ENCODE results near the gene SHOX.
"Not testable (repeated sequence)": the region's sequence is repeated elsewhere in the genome, so short reads cannot be mapped to it uniquely, and the experiment has no call there.

- not testable (repeated sequence) for TF ChIP-seq CTCF (conservative IDR thresholded peaks at IDR 0.05 in 1 of 2, IDR thresholded peaks at IDR 0.05 in 1 of 2; ENCODE audit: low read depth in 1 of 2, low read length in 2 of 2); EZH2 (IDR thresholded peaks at IDR 0.05; ENCODE audit: low read length, missing control alignments)
Measured at GRCh38 chrX:622802-623201, 7.8 kb upstream of the SHOX start.

Data from fibroblast of lung (primary cell).